Cardiac muscle cell (in vitro differentiated cells and primary cell): Measurements from ENCODE around the gene KCNH1. TPM values are rescaled to one million over a fixed set of nuclear protein-coding genes. Genes with fewer than 3 reads are reported as not detected.
A peak's percentile ranks its signal among the peaks of the same experiment; 100 is the strongest.

Experiments
- DNase-seq, 2 donors: peaks; one replicate each; pipeline versions ENCODE4 v3.0.0 to v3.0.0-alpha.2; 2010 to 2017; ENCODE audit warnings: low read depth in 1 of 2, low spot score in 1 of 2
- H3K27ac ChIP-seq: fragments of 200-600 bp; sonication (generic); 2 replicates; pipeline ENCODE4 v1.5.1; 2016
- H3K27me3 ChIP-seq: fragments of 200-600 bp; sonication (generic); 2 replicates; pipeline ENCODE4 v1.6.0; 2016; ENCODE audit warnings: control low read depth
- H3K36me3 ChIP-seq: fragments of 200-600 bp; sonication (generic); 2 replicates; pipeline ENCODE4 v1.5.1; 2016; ENCODE audit warnings: control low read depth
- H3K4me1 ChIP-seq: fragments of 200-600 bp; sonication (generic); 2 replicates; pipeline ENCODE4 v1.8.1; 2017; ENCODE audit warnings: low read depth, mild to moderate bottlenecking, mixed run types
- H3K4me3 ChIP-seq: fragments of 200-600 bp; sonication (generic); 2 replicates; pipeline ENCODE4 v1.5.1; 2016; ENCODE audit warnings: mild to moderate bottlenecking
- H3K9me3 ChIP-seq: fragments of 200-600 bp; sonication (generic); 2 replicates; pipeline ENCODE4 v1.5.1; 2017; ENCODE audit warnings: low read depth, mild to moderate bottlenecking, control low read depth
- polyA plus RNA-seq: library from polyadenylated mRNA; unstranded; fragments of >200 nt; fragmentation: Nextera tagmentation; extraction: Ambion mirVana; gene quantifications from 2 replicates; pipeline ENCODE4 v1.2.1, GENCODE V29; 2016
- total RNA-seq: library from RNA; depleted of rRNA; stranded (reverse); fragments of >200 nt; gene quantifications from 2 replicates; pipeline ENCODE4 v1.2.3, GENCODE V29; 2016
- TF ChIP-seq, protein P1 (sequence below): IDR thresholded peaks from 2 replicates; pipeline ENCODE4 v1.5.1; 2012; ENCODE audit warnings: low read depth, mild to moderate bottlenecking, low read length

KCNH1 gene
- total and polyA plus RNA-seq, 2 experiments from 2014 or later = 0.54 TPM; not detected in 1

DNA sequence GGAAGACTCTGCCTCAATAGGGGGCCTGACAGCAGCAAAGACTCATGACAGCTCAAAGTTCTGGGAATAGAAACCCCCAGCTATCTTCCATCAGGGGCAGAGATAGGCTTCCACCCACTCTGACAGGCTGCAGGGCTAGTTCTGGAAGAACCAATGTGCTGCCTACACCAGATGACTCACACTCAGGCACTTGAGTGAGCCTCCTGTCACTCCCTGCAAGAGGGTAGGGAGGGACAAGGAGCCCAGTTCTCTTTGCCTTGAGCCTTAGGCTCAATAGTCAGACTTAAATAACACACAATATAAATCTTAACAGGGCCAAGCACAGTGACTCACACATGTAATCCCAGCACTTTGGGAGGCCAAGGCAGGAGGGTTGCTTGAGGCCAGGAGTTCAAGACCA is 418.9 kb downstream of the KCNH1 start:
- TF ChIP-seq, protein P1, sequence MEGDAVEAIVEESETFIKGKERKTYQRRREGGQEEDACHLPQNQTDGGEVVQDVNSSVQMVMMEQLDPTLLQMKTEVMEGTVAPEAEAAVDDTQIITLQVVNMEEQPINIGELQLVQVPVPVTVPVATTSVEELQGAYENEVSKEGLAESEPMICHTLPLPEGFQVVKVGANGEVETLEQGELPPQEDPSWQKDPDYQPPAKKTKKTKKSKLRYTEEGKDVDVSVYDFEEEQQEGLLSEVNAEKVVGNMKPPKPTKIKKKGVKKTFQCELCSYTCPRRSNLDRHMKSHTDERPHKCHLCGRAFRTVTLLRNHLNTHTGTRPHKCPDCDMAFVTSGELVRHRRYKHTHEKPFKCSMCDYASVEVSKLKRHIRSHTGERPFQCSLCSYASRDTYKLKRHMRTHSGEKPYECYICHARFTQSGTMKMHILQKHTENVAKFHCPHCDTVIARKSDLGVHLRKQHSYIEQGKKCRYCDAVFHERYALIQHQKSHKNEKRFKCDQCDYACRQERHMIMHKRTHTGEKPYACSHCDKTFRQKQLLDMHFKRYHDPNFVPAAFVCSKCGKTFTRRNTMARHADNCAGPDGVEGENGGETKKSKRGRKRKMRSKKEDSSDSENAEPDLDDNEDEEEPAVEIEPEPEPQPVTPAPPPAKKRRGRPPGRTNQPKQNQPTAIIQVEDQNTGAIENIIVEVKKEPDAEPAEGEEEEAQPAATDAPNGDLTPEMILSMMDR = no peak
- no peak for DNase-seq

DNA sequence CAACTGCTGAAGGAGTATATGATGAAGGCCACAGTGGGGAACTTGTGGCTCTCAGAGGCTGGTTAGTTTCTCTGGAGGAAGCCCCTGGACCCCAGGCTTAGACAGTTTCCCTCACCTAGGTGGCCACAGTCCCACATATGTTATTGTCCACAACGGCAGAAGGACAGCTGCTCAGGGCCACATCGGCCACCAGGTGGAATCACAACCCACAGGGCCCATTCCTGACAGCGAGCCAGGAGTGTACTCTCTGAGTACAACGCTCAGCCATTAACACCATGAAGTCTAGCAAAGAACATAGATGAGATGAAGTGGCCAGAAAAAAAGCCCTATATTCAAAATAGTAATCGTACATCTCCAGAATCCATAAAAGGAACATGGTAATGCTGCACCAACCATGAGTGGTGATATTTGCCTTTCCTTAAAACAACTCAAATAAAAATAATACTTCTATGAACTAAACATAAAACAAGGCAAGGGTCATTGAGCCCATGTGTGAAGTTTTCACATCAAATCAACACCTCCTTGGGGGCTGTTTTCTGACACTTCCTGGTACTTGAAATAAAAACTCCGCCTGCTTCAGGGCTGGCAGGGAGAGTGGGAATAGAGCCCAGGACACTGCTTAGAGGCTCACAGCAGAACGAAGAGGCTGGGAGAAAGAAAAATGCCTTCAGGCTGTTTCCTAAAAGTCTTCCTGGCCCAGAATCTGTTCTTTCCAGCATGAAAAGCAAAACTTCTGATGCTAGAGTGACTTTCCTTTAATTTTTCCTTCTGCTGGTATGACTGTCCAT is 421.9 kb downstream of the KCNH1 start:
- Histone ChIP-seq H3K9me3 (no peaks in the 10 kb centered on the region), H3K4me3 (no peak overlapping the region), H3K27ac (no peak overlapping the region), H3K27me3 (no peaks in the 10 kb centered on the region), H3K4me1 (peaks cover 5% of the 10 kb centered on the region), H3K36me3 (no peaks in the 10 kb centered on the region)
- TF ChIP-seq, protein P1 = no peak
- DNase-seq = peak in 1 of 2 donors; percentile 35

More for the DNA sequence above, 418.9 kb downstream of the KCNH1 start:
- Histone ChIP-seq H3K4me3 (no peak overlapping the region), H3K27me3 (no peaks in the 10 kb centered on the region), H3K9me3 (no peaks in the 10 kb centered on the region), H3K36me3 (no peaks in the 10 kb centered on the region), H3K4me1 (no peaks in the 10 kb centered on the region), H3K27ac (no peak overlapping the region)

DNA sequence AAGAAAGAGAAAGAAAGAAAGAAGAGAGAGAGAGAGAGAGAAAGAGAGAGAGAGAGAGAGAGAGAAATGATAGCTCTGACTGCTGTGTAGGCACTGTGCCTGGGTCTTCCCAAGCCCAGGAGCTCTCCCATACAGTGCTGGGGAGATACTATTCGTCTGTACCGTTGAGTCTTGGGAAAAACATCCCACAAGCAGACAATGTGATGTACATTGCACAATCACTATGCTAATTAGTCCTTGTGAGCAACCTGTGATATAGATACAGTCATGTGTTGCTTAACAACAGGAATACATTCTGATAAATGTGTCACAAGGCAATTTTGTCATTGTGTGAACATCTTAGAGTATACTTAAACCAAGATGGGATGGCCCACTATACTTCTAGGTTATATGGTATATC is 424.2 kb downstream of the KCNH1 start:
- no peak for DNase-seq
- Histone ChIP-seq H3K36me3 (no peaks in the 10 kb centered on the region), H3K27ac (no peak overlapping the region), H3K4me3 (no peak overlapping the region), H3K4me1 (peaks cover 16% of the 10 kb centered on the region), H3K27me3 (no peaks in the 10 kb centered on the region), H3K9me3 (no peaks in the 10 kb centered on the region)
- TF ChIP-seq, protein P1 = no peak

DNA sequence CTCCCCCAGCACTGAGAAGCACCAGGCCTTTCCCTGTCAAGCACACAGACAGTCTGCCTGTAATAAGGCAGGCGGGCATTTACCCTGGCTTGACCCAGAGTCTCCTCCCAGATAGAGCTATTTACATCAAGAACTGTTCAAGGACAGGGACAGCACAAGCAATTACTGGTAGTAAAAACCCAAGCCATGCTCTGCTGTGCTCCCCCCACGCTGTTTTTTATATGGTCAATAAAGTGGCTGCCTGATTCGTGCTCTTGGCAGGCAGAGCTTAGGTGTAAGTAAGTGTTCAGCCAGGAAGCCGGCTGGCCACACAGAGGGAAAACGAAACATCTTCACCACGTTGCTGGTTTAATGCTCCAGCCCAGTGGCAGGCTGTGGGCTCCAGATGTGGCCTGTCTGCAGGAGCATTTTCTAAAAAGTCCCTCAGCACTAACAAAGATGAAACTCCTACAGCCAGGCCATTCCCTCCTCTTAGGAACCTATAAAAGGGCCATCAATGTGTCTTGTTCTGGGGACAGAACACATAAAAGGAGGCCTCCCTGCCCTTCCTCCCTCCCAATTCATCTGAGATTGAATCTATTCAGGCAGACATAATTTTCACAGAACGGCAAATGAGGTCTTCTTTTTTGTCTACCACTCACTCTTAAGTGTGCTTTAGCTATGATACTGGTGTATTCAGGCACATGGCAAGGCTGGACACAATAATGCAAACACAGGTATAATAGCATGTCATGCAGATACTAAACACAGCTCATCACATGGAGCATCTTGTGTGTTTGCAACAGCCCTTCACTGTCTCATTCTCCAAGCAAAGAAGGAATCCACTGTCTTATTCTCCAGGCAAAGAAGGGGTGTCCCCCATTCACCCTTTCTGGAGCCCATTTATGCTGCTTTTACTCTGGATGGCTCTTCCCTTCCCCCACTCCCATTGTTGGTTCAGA is 426.4 kb downstream of the KCNH1 start:
- Histone ChIP-seq H3K9me3 (no peaks in the 10 kb centered on the region), H3K27ac (no peak overlapping the region), H3K27me3 (no peaks in the 10 kb centered on the region), H3K36me3 (no peaks in the 10 kb centered on the region), H3K4me1 (peaks cover 22% of the 10 kb centered on the region), H3K4me3 (no peak overlapping the region)
- no peak for DNase-seq
- TF ChIP-seq, protein P1 = no peak

DNA sequence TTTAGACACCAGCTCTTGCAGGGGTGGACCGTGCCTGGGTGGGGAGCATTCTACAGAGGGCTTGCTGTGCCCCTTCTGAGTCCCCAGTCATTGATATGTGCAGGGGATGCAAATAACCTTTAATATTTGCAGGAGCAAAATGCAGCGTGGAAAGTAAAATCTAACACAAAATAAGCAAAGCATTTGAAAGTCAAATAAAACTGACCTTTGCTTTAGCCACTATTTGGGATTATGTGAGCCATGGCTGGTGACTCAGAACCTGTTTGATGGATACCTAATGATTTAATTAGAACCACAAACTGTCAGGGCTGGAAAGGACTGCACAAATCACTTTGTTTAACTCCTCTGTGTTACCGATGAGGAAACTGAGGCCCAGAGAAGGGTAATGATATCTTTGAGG is 427.7 kb downstream of the KCNH1 start:
- Histone ChIP-seq H3K27ac (no peak overlapping the region), H3K9me3 (no peaks in the 10 kb centered on the region), H3K36me3 (no peaks in the 10 kb centered on the region), H3K4me1 (peaks cover 22% of the 10 kb centered on the region), H3K27me3 (no peaks in the 10 kb centered on the region), H3K4me3 (no peak overlapping the region)
- DNase-seq = no peak
- TF ChIP-seq, protein P1 = no peak
